ENCODE measurements around the gene S100A7A.

DNA sequence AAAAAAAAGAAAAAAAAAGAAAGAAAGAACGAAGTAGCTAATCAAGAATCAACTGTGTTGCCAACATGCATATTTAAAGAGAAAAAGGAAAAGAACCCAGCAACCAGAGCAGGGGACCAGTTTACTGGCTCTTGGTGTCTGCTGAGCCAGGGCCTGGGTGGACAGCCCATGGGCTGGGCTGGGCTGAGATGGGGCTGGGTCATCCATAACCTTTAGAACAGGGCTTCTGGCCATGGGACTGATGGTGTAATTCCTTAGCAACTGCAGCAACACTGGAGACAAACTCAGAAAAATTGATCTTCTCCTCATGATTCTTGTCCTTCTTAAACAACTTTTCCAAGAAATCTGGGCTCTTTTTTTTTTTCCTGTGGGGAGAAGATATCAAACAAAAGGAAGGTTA is 10.5 kb downstream of the S100A7A start:
- TF ChIP-seq CTCF (IDR thresholded peaks at IDR 0.05), result no peak
- no peak for TF ChIP-seq POLR2A (IDR thresholded peaks at IDR 0.05)
- TF ChIP-seq POLR2AphosphoS5 (IDR thresholded peaks at IDR 0.05), result no peak
- no peak for TF ChIP-seq EP300 (IDR thresholded peaks at IDR 0.05)
